ENCODE measurements around the gene FPR3.
"Not testable (repeated sequence)": the region's sequence is repeated elsewhere in the genome, so short reads cannot be mapped to it uniquely, and the experiment has no call there.

Gene FPR3

DNA sequence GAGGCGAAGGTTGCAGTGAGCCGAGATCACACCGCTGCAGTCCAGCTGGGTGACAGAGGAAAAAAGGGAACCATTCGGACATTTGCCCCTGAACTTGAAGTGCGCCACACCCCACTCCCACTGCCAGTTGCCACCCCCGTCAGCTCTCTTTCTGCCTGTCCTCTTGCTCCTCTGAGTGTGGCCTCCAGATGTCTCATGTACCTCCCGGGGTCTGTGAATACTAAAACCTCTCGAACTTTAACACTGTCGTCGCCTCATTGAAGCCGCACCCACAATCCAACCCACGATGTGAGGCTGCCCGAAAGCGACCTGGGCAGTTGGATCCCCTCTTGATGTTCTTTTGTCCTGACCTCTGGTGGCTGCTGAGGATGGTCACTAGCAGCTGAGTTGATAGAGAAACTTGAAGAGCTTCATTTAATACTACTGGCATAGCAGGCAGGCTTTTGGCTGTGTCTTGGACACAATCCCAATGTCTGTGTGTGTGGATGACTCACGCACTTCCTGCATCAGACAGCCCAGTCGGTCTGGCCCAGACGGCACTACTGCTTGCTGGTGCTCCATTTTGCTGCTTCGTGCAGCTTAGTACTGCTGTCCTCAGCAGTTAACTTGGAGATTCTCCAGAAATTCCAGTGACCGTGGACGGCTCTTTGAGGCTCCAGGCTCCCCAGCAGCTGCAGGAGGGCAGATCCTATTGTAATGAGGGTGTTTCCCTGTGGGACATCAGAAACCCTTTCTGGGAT, 4.2 kb downstream of the FPR3 start:
- DNase-seq (ENCODE audit: low read depth), result peak; percentile 98
- H3K4me3 ChIP-seq (ENCODE audit: control insufficient read depth, low read depth, low read length), result no peak overlapping the region

DNA sequence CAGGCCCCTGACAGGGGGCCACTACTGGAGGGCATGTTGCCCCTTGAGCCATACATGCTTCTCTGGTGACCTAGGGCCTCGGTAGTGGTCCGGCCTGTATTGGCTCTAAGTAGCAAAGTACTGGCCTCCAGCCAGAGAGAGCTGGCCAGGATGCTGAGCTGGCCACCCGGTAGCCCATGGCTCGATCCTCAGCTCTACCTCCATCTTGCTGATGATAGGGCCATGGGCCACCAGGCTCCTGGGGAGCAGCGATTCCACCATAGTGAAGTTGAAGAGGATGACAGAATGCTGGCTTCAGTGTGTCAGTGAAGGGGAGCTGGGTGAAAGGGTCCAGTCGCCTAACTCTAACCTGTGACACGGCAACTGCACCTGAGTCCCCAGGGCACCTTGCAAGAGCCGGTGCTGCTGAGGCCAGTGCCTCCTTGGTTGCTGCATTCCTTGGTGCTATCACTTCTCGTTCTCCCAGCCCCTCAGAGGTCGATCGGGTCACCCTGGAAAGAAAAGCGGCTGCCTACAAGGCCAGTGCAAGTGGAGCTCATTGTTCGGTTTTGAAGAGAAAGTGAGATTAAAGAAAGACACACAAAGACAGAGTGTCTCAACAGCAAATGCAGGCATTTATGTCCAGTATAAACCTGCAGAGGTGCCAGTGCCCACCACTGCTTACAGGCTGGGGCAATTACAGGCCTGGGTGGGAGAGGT, 5.0 kb downstream of the FPR3 start:
- DNase-seq (ENCODE audit: low read depth), result no peak

More for the DNA sequence above, 4.2 kb downstream of the FPR3 start:
- peak; percentile 31 for TF ChIP-seq CTCF (IDR thresholded peaks at IDR 0.05; ENCODE audit: control insufficient read depth, insufficient read depth, low read depth, low read length, missing control alignments)

GRCh38 chr19:51800473-51801244, 5.7 kb downstream of the FPR3 start:
- no peak for TF ChIP-seq CTCF (IDR thresholded peaks at IDR 0.05; ENCODE audit: control insufficient read depth, insufficient read depth, low read depth, low read length, missing control alignments)
- no peak overlapping the region for H3K4me3 ChIP-seq (ENCODE audit: control insufficient read depth, low read depth, low read length)
- DNase-seq (ENCODE audit: low read depth), result no peak

More for the DNA sequence above, 5.0 kb downstream of the FPR3 start:
- no peak overlapping the region for H3K4me3 ChIP-seq (ENCODE audit: control insufficient read depth, low read depth, low read length)
- no peak for TF ChIP-seq CTCF (IDR thresholded peaks at IDR 0.05; ENCODE audit: control insufficient read depth, insufficient read depth, low read depth, low read length, missing control alignments)

DNA sequence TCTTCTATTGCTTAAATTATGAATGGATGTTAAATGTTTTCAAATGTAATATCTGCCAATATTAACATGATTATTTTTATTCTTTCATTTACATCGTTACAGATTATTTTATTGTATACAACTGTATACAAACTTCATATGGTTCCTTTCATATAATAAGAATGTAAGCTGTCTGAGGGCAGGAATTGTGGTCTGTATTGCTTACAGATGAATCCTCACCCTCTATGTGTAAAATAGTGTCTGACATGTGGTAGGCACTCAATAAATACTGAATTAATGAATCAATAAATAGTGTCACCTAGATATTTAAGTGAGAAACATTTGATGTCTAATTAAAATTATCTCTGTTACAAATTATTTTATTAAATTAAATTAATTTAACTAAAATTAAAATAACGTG, 7.8 kb downstream of the FPR3 start:
- no peak overlapping the region for H3K4me3 ChIP-seq (ENCODE audit: control insufficient read depth, low read depth, low read length)
- TF ChIP-seq CTCF (IDR thresholded peaks at IDR 0.05; ENCODE audit: control insufficient read depth, insufficient read depth, low read depth, low read length, missing control alignments), result no peak
- no peak for DNase-seq (ENCODE audit: low read depth)

GRCh38 chr19:51803519-51803918, 8.6 kb downstream of the FPR3 start:
- DNase-seq (ENCODE audit: low read depth), result no peak
- TF ChIP-seq CTCF (IDR thresholded peaks at IDR 0.05; ENCODE audit: control insufficient read depth, insufficient read depth, low read depth, low read length, missing control alignments), result no peak
- H3K4me3 ChIP-seq (ENCODE audit: control insufficient read depth, low read depth, low read length), result no peak overlapping the region

DNA sequence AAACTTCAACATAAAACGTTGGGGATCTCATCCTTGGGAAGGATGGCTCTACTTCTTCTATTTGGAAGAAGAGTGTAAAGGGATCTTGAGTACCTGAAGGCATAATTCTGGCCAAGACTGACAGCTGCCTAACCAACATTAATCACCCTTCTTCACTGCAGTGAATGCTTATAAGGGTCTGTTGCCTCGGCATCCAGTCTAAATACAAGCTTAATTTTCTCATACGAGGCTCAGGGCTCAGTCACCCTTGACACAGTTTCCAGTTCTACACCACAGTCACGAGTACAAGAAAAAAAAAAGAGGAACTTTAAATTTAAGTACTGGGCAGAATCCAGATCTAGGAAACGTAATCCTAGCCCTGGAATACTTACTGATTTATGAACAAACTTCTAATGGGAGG, 9.0 kb downstream of the FPR3 start:
- DNase-seq (ENCODE audit: low read depth), result no peak
- no peak for TF ChIP-seq CTCF (IDR thresholded peaks at IDR 0.05; ENCODE audit: control insufficient read depth, insufficient read depth, low read depth, low read length, missing control alignments)
- H3K4me3 ChIP-seq (ENCODE audit: control insufficient read depth, low read depth, low read length), result no peak overlapping the region

GRCh38 chr19:51804789-51805188, 9.8 kb downstream of the FPR3 start:
- H3K4me3 ChIP-seq (ENCODE audit: control insufficient read depth, low read depth, low read length); DNase-seq (ENCODE audit: low read depth): not testable (repeated sequence)

DNA sequence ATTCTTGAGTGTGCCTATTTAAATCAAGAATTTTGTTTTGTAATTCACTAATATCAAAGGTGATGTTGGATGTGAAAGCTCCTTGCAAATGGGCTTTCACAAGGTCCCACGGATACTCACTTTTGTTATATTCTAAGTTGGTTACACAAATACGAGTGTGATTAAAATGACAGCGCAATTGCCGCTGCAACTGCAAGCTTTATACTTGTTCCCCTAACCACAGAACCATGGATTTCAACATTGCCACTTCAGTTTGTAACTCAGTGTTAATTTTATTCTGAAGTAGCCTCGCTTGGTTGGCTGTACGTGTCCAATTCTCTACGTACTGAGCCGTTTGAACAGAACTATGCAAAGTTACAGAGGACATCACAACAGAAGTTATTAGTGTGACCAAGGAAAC, 10.4 kb downstream of the FPR3 start:
- DNase-seq (ENCODE audit: low read depth); H3K4me3 ChIP-seq (ENCODE audit: control insufficient read depth, low read depth, low read length): not testable (repeated sequence)

- not testable (repeated sequence) for DNase-seq (ENCODE audit: low read depth); H3K4me3 ChIP-seq (ENCODE audit: control insufficient read depth, low read depth, low read length)
Observed at GRCh38 chr19:51806571-51806970, 11.6 kb downstream of the FPR3 start.

All from AG09309 (cell line).